Osteoblast (primary cell): Measurements from ENCODE around the gene SORBS2. TPM values are rescaled to one million over a fixed set of nuclear protein-coding genes. Genes with fewer than 3 reads are reported as not detected.
A peak's percentile ranks its signal among the peaks of the same experiment; 100 is the strongest.

Source experiments
- DNase-seq: peaks from one replicate; pipeline ENCODE4 v3.0.0; 2011; ENCODE audit warnings: low spot score, mixed read lengths; ENCODE audit not compliant: insufficient read length; ENCODE audit errors: missing footprints
- H2AFZ ChIP-seq: 2 replicates; pipeline ENCODE4 v1.6.0; 2011; ENCODE audit warnings: mild to moderate bottlenecking, low read length
- H3K27ac ChIP-seq: 2 replicates; pipeline ENCODE4 v1.5.1; 2011; ENCODE audit warnings: mild to moderate bottlenecking, low read depth, low read length, moderate library complexity
- H3K27me3 ChIP-seq: 2 replicates; pipeline ENCODE4 v1.6.0; 2012; ENCODE audit warnings: mild to moderate bottlenecking, control low read depth, inconsistent platforms, low read length, moderate library complexity; ENCODE audit not compliant: insufficient read depth
- H3K36me3 ChIP-seq: 2 replicates; pipeline ENCODE4 v1.5.1; 2011; ENCODE audit warnings: mild to moderate bottlenecking, low read length, control low read depth, moderate library complexity; ENCODE audit not compliant: insufficient read depth
- H3K4me1 ChIP-seq: 2 replicates; pipeline ENCODE4 v1.5.1; 2011; ENCODE audit warnings: mild to moderate bottlenecking, low read length, control low read depth, moderate library complexity; ENCODE audit not compliant: insufficient read depth
- H3K4me2 ChIP-seq: 2 replicates; pipeline ENCODE4 v1.6.0; 2011; ENCODE audit warnings: mild to moderate bottlenecking, low read length; ENCODE audit not compliant: insufficient read depth
- H3K4me3 ChIP-seq: fragments of 200-600 bp; sonication (generic); 3 replicates; pipeline ENCODE4 v1.5.1; 2012; ENCODE audit warnings: mild to moderate bottlenecking, low read length, inconsistent platforms; ENCODE audit not compliant: insufficient read depth
- H3K79me2 ChIP-seq: 2 replicates; pipeline ENCODE4 v1.6.0; 2012; ENCODE audit warnings: mild to moderate bottlenecking, low read length, control low read depth, inconsistent platforms; ENCODE audit not compliant: insufficient read depth
- H3K9me3 ChIP-seq: 2 replicates; pipeline ENCODE4 v1.5.1; 2011; ENCODE audit warnings: low read depth, low read length, control low read depth
- H4K20me1 ChIP-seq: 2 replicates; pipeline ENCODE4 v1.6.0; 2012; ENCODE audit warnings: mild to moderate bottlenecking, low read length, control low read depth; ENCODE audit not compliant: insufficient read depth
- total RNA-seq: library from RNA; depleted of rRNA; stranded (reverse); fragments of >200 nt; gene quantifications from 2 replicates; pipeline ENCODE4 v1.2.3, GENCODE V29; 2012
- TF ChIP-seq, protein P1 (sequence below): IDR thresholded peaks from 2 replicates; pipeline ENCODE4 v1.5.1; 2011; ENCODE audit warnings: mild to moderate bottlenecking, low read depth, low read length, moderate library complexity; ENCODE audit errors: extremely low read depth

Gene SORBS2
- total RNA-seq, 1 donor, result 85.0 TPM

DNA sequence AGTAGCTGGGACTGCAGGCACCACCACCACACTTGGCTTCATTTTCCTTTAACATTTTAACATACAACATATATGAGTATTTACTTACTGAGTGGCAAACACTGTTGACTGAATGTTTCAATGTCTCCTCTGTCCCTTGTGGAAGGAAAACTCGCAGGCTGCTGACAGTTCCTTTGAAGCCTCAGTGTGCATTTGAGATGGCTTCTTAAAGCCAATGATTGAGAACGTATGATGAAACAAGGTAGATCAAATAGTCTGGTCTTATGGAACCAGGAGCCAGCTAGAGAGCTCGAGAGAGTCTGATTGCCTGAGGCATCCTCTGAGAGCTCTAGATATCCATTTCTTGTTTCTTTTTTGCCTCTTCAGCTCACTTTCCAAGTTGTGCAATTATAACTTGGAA, 233.7 kb downstream of the SORBS2 start:
- H3K27ac ChIP-seq, result no peak overlapping the region
- H3K4me3 ChIP-seq, result no peak overlapping the region
- no peaks in the 10 kb centered on the region for H3K9me3 ChIP-seq

GRCh38 chr4:185576962-185577950, 234.7 kb downstream of the SORBS2 start:
- TF ChIP-seq, protein P1, sequence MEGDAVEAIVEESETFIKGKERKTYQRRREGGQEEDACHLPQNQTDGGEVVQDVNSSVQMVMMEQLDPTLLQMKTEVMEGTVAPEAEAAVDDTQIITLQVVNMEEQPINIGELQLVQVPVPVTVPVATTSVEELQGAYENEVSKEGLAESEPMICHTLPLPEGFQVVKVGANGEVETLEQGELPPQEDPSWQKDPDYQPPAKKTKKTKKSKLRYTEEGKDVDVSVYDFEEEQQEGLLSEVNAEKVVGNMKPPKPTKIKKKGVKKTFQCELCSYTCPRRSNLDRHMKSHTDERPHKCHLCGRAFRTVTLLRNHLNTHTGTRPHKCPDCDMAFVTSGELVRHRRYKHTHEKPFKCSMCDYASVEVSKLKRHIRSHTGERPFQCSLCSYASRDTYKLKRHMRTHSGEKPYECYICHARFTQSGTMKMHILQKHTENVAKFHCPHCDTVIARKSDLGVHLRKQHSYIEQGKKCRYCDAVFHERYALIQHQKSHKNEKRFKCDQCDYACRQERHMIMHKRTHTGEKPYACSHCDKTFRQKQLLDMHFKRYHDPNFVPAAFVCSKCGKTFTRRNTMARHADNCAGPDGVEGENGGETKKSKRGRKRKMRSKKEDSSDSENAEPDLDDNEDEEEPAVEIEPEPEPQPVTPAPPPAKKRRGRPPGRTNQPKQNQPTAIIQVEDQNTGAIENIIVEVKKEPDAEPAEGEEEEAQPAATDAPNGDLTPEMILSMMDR, result no peak
- no peaks in the 10 kb centered on the region for H3K27me3 ChIP-seq
- H3K4me3 ChIP-seq, result no peak overlapping the region
- H3K36me3 ChIP-seq, result no peaks in the 10 kb centered on the region
- no peak overlapping the region for H3K4me2 ChIP-seq
- no peak overlapping the region for H3K27ac ChIP-seq
- DNase-seq, result no peak
- H3K4me1 ChIP-seq, result peaks cover 3% of the 10 kb centered on the region
- H3K9me3 ChIP-seq, result no peaks in the 10 kb centered on the region
- no peaks in the 10 kb centered on the region for H3K79me2 ChIP-seq
- no peaks in the 10 kb centered on the region for H4K20me1 ChIP-seq
- H2AFZ ChIP-seq, result peak overlapping the region; percentile 43

More for the DNA sequence above, 233.7 kb downstream of the SORBS2 start:
- no peak overlapping the region for H2AFZ ChIP-seq
- H3K36me3 ChIP-seq, result no peaks in the 10 kb centered on the region
- no peak for DNase-seq
- no peaks in the 10 kb centered on the region for H3K27me3 ChIP-seq
- TF ChIP-seq, protein P1, result no peak
- no peak overlapping the region for H3K4me2 ChIP-seq
- no peaks in the 10 kb centered on the region for H4K20me1 ChIP-seq
- H3K4me1 ChIP-seq, result peaks cover 3% of the 10 kb centered on the region
- H3K79me2 ChIP-seq, result no peaks in the 10 kb centered on the region

GRCh38 chr4:185576314-185576961, 235.6 kb downstream of the SORBS2 start:
- no peak for DNase-seq
- no peak overlapping the region for H3K4me2 ChIP-seq
- no peak overlapping the region for H3K27ac ChIP-seq
- TF ChIP-seq, protein P1, result no peak
- no peaks in the 10 kb centered on the region for H3K36me3 ChIP-seq
- no peaks in the 10 kb centered on the region for H3K79me2 ChIP-seq
- H3K9me3 ChIP-seq, result no peaks in the 10 kb centered on the region
- H3K4me1 ChIP-seq, result peaks cover 3% of the 10 kb centered on the region
- H3K4me3 ChIP-seq, result no peak overlapping the region
- H4K20me1 ChIP-seq, result no peaks in the 10 kb centered on the region
- no peaks in the 10 kb centered on the region for H3K27me3 ChIP-seq
- no peak overlapping the region for H2AFZ ChIP-seq

- peak overlapping the region; percentile 31 for H3K4me2 ChIP-seq
- H3K4me3 ChIP-seq, result no peak overlapping the region
- H3K9me3 ChIP-seq, result no peaks in the 10 kb centered on the region
- H3K27ac ChIP-seq, result peak overlapping the region; percentile 72
- DNase-seq, result peak; percentile 87
- no peaks in the 10 kb centered on the region for H3K27me3 ChIP-seq
- peaks cover 3% of the 10 kb centered on the region for H3K4me1 ChIP-seq
- no peaks in the 10 kb centered on the region for H3K36me3 ChIP-seq
- H3K79me2 ChIP-seq, result no peaks in the 10 kb centered on the region
- no peaks in the 10 kb centered on the region for H4K20me1 ChIP-seq
- TF ChIP-seq, protein P1, result no peak
- peak overlapping the region; percentile 86 for H2AFZ ChIP-seq
These were observed 238.3 kb downstream of the SORBS2 start for GRCh38 chr4:185573651-185574199.
